Stimulated activated effector memory CD8-positive, alpha-beta T cell treated with anti-CD3 and anti-CD28 coated beads, Interleukin-12 subunit alpha, Interleukin-12 subunit beta, amount 100 ng/mL, for 72 hours (primary cell): ENCODE measurements around the gene MTMR10.

Experiments
- ATAC-seq: fragments of 150-1000 bp; cut with Tn5 transposase; 2 replicates; pipeline ENCODE4 v1.10.0; 2021
- DNase-seq, 2 donors: peaks; one replicate each; pipeline ENCODE4 v3.0.0; 2021 to 2022; ENCODE audit warnings: low spot score in 2 of 2
- H3K27ac Mint-ChIP-seq: one replicate; pipeline ENCODE4 v1.8.0; 2022; ENCODE audit warnings: mild to moderate bottlenecking, mixed read lengths
- H3K36me3 Mint-ChIP-seq: one replicate; pipeline ENCODE4 v1.8.0; 2022; ENCODE audit warnings: mild to moderate bottlenecking, mixed read lengths
- H3K4me1 Mint-ChIP-seq: one replicate; pipeline ENCODE4 v1.8.0; 2022; ENCODE audit warnings: mixed read lengths
- H3K4me3 Mint-ChIP-seq: one replicate; pipeline ENCODE4 v1.8.0; 2022; ENCODE audit warnings: mild to moderate bottlenecking, mixed read lengths
- H3K9me3 Mint-ChIP-seq: one replicate; pipeline ENCODE4 v1.8.0; 2022; ENCODE audit warnings: mixed read lengths

MTMR10 gene

DNA sequence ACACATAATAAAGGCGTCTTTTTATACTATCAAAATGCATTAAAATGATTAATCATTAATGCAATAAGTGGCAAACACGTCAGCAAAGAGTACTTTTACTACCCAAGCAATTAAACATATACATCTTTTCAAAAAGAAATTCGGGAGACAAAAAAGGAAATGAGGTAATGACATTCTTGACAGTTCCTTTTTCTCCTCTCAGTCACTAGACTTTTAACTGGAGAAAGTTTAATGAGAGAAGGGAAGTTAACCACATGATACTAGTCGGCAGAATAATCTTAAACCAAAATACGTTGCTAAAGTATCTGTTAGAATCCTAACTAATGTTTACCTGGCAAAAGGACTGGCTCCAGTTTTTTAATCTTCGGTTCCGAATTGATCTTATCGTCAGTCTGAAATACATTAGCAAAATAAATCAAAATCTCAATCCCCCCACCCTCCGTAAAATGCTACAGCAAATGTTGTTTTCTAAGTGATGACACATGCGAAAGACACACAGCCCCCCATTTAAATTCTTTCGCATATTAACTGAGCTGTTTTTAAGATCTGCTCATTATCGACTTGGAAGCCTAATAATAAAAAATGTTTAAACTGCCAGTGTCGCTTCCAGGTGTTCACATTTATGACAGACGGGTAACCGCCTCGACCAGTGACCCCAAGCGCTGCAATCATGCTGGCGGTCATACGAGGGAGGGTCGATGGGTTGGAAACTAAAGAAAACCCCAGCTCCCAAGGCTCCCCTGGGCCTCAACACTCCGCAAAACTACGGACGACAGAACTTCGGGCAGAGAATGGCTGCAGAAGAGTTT lies 778 bp downstream of the MTMR10 start:
- Mint-ChIP-seq H3K4me1 (peaks cover 36% of the 10 kb centered on the region), H3K9me3 (no peaks in the 10 kb centered on the region), H3K4me3 (peak overlapping the region; percentile 93), H3K27ac (peak overlapping the region; percentile 93), H3K36me3 (peaks cover 28% of the 10 kb centered on the region)
- ATAC-seq: peak; percentile 1
- no peak for DNase-seq

DNA sequence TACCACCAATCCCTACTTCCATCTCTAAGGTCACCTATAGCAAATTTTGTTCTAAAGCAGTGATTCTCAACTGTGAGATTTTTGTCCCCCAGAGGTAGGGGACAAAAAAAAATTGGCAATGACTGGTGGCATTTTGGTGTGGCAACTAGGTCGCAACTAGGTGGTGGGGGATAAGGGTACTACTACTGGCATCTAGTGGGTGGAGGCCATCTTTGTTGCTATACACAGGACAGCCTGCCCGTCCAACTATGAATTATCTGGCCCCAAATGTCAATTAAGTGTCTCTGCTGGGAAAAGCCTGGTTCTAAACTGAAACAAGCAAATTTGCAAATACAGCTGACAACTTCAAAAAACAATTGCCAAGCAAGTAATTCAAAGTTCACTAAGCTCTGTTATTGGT lies 1.4 kb downstream of the MTMR10 start:
- H3K9me3 Mint-ChIP-seq: no peaks in the 10 kb centered on the region
- H3K4me1 Mint-ChIP-seq: peaks cover 43% of the 10 kb centered on the region
- no peak for DNase-seq
- peaks cover 28% of the 10 kb centered on the region for H3K36me3 Mint-ChIP-seq
- peak overlapping the region; percentile 93 for H3K4me3 Mint-ChIP-seq
- no peak for ATAC-seq
- H3K27ac Mint-ChIP-seq: peak overlapping the region; percentile 93

DNA sequence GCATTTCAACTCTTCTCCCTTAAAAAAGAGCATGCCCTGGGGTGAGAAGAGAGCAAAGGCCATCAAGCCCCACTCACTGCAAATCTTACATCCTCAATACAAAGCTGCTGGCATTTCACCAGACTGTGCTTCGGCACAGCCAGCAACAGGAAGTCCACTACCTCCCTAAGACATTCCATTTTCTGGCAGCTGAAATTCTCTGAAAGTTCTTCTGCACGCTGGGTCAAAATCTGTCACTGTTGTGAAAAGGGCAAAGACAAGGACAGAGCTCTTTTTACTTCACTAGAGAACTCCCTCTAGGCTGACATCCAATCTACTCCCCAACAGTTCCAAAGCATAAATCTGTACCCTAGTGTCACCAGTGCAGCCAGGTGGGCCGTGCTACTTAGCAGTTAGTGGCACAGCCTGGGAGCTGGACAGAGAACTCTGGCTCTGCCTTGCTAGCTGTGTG lies 6.3 kb downstream of the MTMR10 start:
- Mint-ChIP-seq H3K9me3 (no peaks in the 10 kb centered on the region), H3K27ac (peak overlapping the region; percentile 21), H3K4me3 (no peak overlapping the region), H3K4me1 (peaks cover 61% of the 10 kb centered on the region), H3K36me3 (peaks cover 59% of the 10 kb centered on the region)
- DNase-seq (no peak), ATAC-seq (no peak)

DNA sequence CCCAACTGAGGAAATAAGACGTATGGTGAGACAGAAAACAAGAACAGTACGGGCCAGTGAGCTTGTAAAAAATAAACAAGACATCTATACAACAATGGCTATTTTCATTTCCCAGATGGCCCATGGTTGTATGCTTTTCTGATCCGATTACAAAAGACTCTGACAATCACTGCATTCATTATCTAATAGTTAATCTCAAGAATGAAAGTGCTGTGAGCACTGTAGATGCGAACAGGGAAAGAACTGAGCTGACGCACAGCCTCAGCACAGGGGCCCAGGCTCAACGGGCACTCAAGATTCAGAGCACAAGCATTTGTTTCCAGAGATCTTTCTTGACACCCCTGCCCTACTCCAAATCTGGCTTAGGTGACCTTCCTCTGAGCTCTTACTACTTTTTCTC lies 6.9 kb downstream of the MTMR10 start:
- H3K27ac Mint-ChIP-seq: no peak overlapping the region
- no peak overlapping the region for H3K4me3 Mint-ChIP-seq
- peaks cover 61% of the 10 kb centered on the region for H3K4me1 Mint-ChIP-seq
- H3K36me3 Mint-ChIP-seq: peaks cover 60% of the 10 kb centered on the region
- ATAC-seq: no peak
- no peak for DNase-seq
- H3K9me3 Mint-ChIP-seq: no peaks in the 10 kb centered on the region

DNA sequence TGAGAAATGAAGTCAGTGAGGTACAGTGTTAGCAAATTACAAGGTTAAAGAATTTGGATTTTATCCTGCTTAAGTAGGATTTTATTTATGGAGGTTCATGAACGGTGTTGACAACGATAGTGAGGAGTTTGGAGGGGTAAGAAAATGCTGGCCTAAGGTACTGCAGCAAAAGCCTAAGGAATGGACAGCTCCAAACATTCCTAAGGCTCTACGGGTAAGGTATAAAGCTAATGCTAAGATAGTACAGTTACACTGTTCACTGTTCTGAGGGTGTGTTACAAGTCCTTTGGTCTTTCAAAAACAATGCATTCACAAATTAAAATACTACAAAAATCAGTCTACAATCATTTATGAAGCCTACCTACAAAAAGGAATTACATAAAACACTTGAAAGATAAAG lies 7.3 kb downstream of the MTMR10 start:
- no peak for ATAC-seq
- no peaks in the 10 kb centered on the region for H3K9me3 Mint-ChIP-seq
- H3K4me3 Mint-ChIP-seq: no peak overlapping the region
- no peak overlapping the region for H3K27ac Mint-ChIP-seq
- DNase-seq: no peak
- peaks cover 58% of the 10 kb centered on the region for H3K36me3 Mint-ChIP-seq
- peaks cover 65% of the 10 kb centered on the region for H3K4me1 Mint-ChIP-seq

DNA sequence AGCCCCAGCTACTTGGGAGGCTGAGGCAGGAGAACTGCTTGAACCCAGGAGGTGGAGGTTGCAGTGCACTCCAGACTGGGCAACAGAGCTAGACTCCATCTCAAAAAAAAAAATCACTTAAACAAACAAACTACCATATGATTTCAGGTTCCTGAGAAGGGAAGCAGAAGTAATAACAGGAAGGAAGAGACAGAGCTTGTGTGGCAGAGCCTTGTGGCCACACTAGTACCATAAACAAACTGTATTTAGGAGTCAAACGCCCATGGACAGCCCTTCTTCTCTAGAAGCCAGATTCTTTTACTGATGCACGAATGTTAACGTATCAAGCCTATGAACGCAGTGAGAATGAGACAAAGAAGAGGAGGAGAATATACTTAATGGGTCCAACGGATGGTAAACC lies 12.0 kb downstream of the MTMR10 start:
- Mint-ChIP-seq H3K4me1 (peaks cover 41% of the 10 kb centered on the region), H3K4me3 (no peak overlapping the region), H3K9me3 (no peaks in the 10 kb centered on the region), H3K27ac (no peak overlapping the region), H3K36me3 (peaks cover 56% of the 10 kb centered on the region)
- DNase-seq (no peak), ATAC-seq (no peak)

DNA sequence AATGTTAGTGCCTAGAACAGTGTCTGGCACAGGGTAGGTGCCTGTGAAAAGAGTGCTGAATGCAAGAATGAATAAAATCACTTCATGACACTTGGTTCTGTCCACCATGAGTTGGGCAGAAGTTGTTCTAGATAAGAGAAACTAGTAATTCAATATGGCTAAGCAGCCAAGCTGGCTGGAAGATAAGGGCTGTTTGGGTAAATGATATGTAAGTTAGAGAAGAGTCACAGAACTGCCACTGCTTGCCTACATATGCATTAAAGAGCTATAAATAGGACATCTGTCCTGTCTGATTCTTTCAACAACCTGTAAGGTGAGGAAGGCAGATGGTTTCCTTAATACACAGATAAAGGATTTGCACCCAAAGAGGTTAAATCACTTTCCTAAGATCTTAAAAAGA lies 13.1 kb downstream of the MTMR10 start:
- no peak for ATAC-seq
- DNase-seq: no peak
- Mint-ChIP-seq H3K4me1 (peaks cover 34% of the 10 kb centered on the region), H3K36me3 (peaks cover 60% of the 10 kb centered on the region), H3K9me3 (no peaks in the 10 kb centered on the region), H3K4me3 (no peak overlapping the region), H3K27ac (no peak overlapping the region)

DNA sequence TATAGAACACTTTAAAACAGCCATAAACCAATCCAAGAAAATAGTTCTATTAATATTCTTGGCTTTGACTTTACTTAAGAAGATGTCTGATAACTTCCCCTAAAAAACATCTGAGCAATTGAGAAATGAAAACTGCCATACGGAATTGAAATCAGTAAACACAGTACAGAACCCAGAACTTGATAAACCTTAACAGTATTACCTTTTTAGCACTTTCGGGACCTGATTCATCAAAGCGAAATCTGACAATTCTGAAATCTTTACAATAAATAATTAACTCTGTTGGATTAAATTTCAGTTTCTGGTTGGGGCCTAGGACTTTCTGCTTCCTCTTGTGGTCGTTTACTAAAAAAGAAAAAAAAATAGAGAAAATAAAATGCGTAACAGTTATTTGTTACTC lies 17.3 kb downstream of the MTMR10 start:
- no peaks in the 10 kb centered on the region for H3K9me3 Mint-ChIP-seq
- no peak overlapping the region for H3K4me3 Mint-ChIP-seq
- no peak overlapping the region for H3K27ac Mint-ChIP-seq
- ATAC-seq: no peak
- no peak for DNase-seq
- H3K36me3 Mint-ChIP-seq: peaks cover 59% of the 10 kb centered on the region
- peaks cover 11% of the 10 kb centered on the region for H3K4me1 Mint-ChIP-seq

DNA sequence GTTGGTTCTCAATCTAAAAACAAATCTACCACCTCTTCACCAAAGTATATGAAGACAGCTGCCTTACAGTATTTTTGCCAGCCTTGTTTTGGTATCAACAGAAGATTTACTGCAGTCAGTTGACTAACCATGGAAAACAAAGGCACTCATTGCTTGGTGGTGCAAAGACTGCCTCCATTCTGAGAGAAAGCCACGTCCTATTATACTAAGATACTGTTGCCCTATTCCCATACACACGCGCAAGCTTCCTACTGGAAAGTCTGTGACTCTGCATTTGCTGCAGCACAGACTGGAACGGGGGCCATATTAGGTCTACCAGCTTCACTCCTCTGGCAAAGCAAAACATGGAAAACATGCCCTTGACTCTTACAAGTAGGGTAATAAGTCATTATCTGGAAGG lies 18.0 kb downstream of the MTMR10 start:
- Mint-ChIP-seq H3K4me3 (no peak overlapping the region), H3K4me1 (peaks cover 7% of the 10 kb centered on the region), H3K36me3 (peaks cover 59% of the 10 kb centered on the region), H3K27ac (no peak overlapping the region), H3K9me3 (no peaks in the 10 kb centered on the region)
- no peak for DNase-seq
- ATAC-seq: no peak

DNA sequence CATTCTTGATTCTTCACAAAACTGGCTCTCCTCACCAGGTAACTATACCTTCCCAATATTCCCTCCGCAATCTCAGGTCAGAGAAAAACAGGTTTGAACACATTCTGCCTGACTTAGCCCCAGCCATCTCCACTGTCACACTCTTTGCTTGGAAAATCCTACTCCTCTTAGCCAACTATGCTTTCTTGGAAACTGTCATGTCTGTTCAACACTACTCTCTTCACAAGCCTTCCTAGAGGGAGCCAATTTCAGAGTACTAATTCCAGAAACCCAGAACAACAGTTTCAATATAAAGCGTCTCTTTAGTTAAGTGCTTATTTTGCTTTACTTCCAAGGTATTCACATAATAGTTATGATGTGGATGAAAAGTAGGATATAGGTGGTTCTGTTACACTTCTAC lies 21.7 kb downstream of the MTMR10 start:
- Mint-ChIP-seq H3K36me3 (peaks cover 49% of the 10 kb centered on the region), H3K4me3 (no peak overlapping the region), H3K9me3 (no peaks in the 10 kb centered on the region), H3K27ac (no peak overlapping the region), H3K4me1 (peaks cover 7% of the 10 kb centered on the region)
- DNase-seq (no peak), ATAC-seq (no peak)

DNA sequence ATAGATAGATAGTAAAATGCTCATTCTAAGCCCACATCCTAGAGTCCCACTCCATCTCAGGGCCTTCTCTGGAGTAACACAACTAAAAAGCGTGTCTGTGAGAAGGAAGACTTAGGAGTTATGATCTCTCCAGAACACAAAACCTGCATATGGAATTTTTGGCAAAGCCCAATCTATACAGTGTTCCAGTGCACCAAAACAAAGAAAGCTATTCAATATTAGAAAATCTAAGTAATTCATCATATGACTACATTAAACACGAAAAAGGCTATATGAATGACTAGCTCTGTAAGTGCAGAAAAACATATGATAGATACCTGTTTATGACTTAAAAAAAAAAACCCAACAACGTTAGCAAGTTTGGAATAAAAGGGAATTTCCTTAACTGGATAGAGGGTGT lies 27.7 kb downstream of the MTMR10 start:
- no peak for ATAC-seq
- H3K27ac Mint-ChIP-seq: no peak overlapping the region
- no peaks in the 10 kb centered on the region for H3K4me1 Mint-ChIP-seq
- peaks cover 54% of the 10 kb centered on the region for H3K36me3 Mint-ChIP-seq
- H3K4me3 Mint-ChIP-seq: no peak overlapping the region
- H3K9me3 Mint-ChIP-seq: no peaks in the 10 kb centered on the region
- DNase-seq: no peak

DNA sequence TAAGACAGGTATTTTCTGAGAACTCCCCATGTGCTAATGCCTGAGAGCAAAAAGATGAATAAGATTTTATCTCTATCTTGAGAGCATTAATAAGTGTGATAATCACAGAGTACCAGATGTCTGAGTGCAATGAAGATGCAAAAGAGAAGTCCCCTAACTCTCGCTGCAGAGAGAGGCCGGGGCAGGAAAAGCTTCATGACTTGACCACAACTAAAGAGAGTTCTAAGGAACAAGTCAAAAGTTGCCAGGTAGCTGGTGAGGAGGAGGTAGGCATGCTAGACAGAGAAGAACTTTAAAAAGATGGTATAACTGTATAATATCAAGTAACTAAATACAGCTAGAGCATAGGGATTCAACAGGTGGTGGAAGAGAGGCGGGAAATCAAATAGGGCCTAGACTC lies 28.8 kb downstream of the MTMR10 start:
- ATAC-seq (no peak), DNase-seq (no peak)
- Mint-ChIP-seq H3K9me3 (no peaks in the 10 kb centered on the region), H3K27ac (peak overlapping the region; percentile 15), H3K4me1 (no peaks in the 10 kb centered on the region), H3K4me3 (no peak overlapping the region), H3K36me3 (peaks cover 63% of the 10 kb centered on the region)

DNA sequence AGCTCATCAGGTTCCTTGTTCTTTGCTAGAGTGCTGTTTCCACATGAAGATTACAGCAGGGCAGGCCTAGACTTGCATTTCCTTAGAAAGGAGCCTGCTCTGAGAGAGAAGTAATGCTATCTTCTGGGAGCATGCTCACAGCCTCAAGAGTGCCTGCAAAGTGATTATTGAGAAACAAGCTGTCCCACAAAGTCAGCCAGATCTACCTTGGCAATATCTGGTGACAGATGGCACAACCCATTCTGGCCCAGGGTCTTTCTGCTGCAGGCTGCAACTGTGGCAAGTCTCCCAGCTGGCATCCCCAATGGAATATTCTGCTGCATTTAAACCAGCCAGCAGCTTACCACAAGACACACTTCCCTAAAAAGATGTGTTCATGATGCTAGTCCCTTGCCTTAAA lies 29.3 kb downstream of the MTMR10 start:
- Mint-ChIP-seq H3K4me1 (no peaks in the 10 kb centered on the region), H3K4me3 (no peak overlapping the region), H3K27ac (peak overlapping the region; percentile 15), H3K36me3 (peaks cover 69% of the 10 kb centered on the region), H3K9me3 (no peaks in the 10 kb centered on the region)
- DNase-seq: no peak
- no peak for ATAC-seq

DNA sequence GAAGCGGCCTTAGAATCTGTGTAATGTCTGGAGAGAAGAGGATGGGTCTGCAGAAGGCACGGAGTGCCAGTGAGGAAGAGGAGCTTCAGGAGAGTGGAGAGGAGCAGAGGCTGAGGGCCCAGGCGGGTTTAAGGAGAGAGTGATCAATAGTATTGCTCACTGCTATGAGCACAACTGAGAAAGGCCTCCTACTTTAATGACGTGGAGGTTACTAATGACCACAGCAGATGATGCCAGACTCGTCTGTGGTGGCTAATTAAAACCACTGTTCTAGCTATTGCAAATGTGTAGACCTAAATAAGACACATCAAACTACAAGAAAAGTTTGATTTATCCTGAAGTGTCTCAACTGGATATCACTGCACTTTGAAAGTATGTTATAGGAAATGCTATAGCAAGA lies 33.2 kb downstream of the MTMR10 start:
- H3K27ac Mint-ChIP-seq: peak overlapping the region; percentile 37
- H3K36me3 Mint-ChIP-seq: peaks cover 89% of the 10 kb centered on the region
- DNase-seq: no peak
- peak; percentile 79 for ATAC-seq
- H3K4me1 Mint-ChIP-seq: peaks cover 6% of the 10 kb centered on the region
- no peak overlapping the region for H3K4me3 Mint-ChIP-seq
- H3K9me3 Mint-ChIP-seq: no peaks in the 10 kb centered on the region

DNA sequence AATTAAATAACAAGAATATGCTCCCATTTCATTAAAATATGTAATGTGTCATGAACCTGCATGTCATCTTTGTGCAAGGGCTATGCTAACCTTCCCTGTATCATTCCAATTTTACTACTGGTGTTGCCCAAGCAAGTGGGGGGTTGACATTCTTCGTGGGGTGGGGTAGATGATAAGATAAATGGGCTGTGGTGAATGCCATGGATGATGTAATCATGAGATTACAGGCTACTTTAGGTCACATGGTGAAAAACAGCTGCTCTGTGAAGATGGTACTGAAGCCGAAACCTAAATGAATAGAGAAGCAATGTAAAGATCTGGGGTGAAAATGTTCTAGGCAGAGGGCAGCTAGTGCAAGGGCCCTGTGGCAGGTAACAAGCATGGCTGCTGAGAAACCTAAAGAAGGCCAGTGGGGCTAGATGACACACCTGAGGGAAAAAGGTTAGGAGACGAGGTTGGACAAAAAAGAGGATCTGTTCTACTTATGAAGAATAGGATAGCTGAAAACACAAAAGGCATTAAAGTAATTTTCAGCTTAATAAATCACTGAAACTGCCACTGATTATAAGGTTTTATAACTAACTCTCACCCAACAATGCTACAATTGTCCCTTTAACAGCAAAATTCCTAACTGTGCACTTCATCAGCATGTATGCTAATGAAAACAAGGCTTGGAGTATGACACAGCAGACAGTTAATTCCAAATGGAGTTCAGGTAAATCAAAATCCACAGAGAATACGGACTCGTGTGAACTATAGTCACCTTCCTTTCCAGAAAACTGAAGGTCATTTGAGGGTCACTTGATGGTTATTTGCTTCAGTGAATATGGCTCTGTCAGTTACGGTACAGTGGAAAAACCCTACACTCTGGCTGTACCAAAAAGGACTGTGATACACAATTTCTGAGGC lies 35.0 kb downstream of the MTMR10 start:
- no peak overlapping the region for H3K4me3 Mint-ChIP-seq
- peak overlapping the region; percentile 37 for H3K27ac Mint-ChIP-seq
- peaks cover 92% of the 10 kb centered on the region for H3K36me3 Mint-ChIP-seq
- peaks cover 6% of the 10 kb centered on the region for H3K4me1 Mint-ChIP-seq
- DNase-seq (no peak), ATAC-seq (no peak)
- H3K9me3 Mint-ChIP-seq: no peaks in the 10 kb centered on the region

DNA sequence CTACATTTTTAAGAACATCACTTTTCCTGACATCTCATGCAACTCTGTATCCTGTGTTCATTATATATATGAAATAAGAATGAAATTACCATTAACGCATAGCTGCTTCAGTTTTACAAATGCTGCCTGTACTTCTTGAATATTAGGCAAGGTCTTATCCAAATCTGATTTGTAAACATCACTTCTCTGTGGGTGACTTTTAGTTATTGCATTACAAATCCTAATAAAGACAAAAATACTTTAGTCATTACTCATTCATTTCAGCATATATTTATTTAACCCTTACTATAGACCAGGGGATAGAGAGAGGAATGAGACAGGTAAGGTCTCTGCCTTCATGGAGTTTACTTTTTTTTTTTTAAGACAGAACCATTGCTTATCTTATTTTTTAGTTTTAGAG lies 36.8 kb downstream of the MTMR10 start:
- Mint-ChIP-seq H3K36me3 (peaks cover 96% of the 10 kb centered on the region), H3K27ac (no peak overlapping the region), H3K9me3 (no peaks in the 10 kb centered on the region), H3K4me1 (peaks cover 6% of the 10 kb centered on the region), H3K4me3 (no peak overlapping the region)
- ATAC-seq: no peak
- no peak for DNase-seq
